ENCODE data around the gene FANK1. TPM values are rescaled to one million over a fixed set of nuclear protein-coding genes. Genes with fewer than 3 reads are reported as not detected.
"Not testable (repeated sequence)": the region's sequence is repeated elsewhere in the genome, so short reads cannot be mapped to it uniquely, and the experiment has no call there.

The FANK1 gene
- polyA plus RNA-seq, 1 donor: 0.56 TPM

DNA sequence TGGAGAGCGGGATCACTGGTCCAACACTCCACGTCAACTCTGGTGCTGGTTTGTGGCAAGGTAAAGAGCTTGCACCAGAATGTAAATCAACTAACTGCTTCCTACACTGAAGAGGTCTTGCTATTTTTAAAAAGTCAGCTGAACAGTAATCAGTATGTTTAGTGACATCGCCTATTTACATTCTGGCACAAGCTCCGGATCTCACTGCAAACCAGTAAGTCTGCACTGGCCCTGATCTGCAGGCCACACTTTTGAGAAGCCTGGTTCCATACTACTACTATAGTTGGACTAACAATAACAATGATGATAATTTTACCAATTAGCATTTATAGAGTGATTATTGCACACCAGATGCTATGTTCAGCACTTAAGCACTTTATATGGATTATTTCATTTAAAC, 6.9 kb upstream of the FANK1 start:
- not testable (repeated sequence) for DNase-seq

DNA sequence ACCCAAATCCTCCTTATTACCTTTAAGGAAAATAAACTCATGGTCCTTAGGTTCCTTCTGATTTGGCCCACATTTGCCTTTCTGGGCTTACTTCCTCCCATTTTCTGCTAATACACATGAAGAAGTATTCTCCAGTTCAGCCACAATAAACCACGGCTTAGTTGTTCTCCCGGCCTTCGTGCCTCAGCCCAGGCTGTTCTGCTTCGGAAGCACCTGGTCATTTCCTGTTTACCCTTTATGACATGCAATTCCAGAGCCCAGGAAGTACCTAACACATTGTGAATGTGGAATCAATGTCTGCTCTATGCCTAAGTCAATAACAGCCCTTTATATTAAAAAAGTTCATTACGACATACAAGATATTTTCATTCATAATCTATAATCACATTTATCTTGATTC, 4.0 kb upstream of the FANK1 start:
- DNase-seq: not testable (repeated sequence)

- DNase-seq: not testable (repeated sequence)
Observed at GRCh38 chr10:125894176-125894575, 2.2 kb upstream of the FANK1 start.

DNA sequence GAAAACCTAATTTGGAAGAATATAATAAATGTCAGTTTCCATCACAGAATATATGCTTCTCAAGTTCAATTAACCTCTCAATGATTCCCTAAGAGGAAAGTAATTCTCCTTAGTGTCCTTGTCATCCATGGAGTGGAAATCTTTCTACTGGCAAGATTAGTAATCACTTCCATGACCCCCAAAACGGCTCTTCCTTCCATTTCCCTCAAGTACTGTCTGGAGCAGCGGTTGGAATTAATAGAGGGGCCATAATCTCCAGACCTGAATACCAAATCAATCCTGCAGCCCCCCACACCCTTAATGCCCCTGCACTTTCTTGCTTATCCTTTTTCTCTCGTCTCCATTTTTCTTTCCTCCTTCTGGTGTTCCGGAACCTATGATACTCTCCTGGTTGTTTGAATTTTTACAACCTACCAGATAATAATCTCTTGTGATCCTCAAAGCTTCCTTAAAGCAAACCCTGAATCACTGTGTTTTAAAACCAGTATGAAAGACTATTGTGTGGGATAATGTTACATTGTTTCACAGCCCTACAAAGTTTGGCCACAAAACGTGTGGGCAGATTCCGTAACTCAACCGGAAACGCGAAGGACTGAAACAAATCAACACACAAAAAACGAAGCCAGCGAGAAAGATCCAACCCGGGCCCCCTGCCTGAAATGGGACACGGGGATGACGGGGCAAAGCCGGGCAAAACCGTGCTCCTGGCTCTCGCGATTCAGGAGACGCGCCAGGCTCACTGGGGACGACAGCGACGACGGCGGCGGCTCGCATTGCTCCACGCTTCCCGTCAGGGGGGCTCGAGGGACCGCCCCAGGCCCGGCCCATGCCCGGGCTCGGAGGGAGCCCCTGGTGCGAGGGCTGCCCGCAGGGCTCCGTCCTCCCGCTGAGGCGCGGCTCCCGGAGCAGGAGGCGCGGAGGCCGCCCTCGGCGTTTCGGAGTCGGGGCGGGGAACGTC, 955 bp upstream of the FANK1 start:
- peak; percentile 59 for DNase-seq

GRCh38 chr10:125897317-125897716, 953 bp downstream of the FANK1 start:
- DNase-seq: not testable (repeated sequence)

GRCh38 chr10:125900963-125901362, 4.6 kb downstream of the FANK1 start:
- DNase-seq: not testable (repeated sequence)

DNA sequence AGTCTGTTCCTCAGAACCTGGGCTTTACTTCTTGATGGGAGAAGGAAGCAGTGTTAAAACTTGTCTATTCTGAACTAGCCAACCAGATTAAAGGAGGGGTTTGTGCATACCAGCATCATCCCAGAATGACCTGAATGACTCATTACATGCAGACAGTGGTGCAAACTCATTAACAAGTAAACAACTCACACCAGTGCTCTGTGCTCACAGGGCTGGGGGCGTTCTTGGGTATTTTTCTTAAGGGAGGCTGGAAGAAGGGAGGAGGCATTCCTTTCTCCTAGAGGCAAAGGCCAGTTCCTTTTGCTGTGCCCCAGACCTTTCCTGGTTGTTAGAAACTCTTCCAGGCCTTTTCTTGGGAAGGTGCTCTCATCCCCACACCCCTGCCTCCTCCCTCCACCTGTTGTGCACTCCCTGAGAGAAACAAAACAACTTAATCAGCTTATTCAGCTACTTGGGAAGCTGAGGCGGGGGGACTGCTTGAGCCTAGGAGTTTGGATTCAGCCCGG, 6.8 kb downstream of the FANK1 start:
- not testable (repeated sequence) for DNase-seq

DNA sequence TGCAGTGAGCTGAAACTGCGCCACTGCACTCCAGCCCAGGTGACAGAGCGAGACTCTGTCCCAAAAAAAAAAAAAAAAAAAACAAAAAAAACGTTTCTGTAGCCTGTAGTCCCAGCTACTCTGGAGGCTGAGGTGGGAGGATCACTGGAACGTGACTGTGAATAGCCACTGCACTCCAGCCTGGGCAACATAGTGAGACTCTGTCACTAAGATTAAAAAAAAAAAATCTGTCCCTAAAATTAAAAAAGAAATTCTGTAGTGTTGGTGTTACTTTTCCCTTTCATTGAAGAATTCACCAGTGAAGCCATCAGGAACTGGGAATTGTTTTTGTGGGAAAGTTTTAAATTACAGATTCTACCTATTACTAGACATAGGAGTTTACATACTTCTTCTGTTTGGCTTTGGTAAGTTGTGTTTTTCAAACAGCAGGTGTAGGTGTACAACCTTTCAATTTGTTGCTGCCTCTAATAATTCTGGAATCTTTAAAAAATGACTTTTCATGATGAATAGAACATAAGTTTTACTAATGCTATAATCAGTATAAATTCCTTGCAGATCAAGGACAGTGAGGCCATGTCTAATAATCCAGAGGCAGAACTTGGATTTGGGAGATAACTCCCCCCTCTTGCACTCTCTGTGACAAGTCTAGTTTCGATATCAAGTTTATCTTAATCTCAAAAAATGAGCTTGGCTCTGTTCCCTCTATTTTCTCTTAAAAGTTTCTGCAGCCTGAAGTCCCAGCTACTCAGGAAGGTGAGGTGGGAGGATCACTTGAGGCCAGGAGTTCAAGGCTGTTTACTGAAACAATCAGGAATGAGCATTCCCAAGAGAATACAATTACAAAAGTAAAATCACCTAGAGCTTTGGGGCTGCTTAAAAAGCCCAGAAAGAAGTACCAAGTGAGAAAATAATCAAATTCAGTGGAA, 9.0 kb downstream of the FANK1 start:
- not testable (repeated sequence) for DNase-seq

DNA sequence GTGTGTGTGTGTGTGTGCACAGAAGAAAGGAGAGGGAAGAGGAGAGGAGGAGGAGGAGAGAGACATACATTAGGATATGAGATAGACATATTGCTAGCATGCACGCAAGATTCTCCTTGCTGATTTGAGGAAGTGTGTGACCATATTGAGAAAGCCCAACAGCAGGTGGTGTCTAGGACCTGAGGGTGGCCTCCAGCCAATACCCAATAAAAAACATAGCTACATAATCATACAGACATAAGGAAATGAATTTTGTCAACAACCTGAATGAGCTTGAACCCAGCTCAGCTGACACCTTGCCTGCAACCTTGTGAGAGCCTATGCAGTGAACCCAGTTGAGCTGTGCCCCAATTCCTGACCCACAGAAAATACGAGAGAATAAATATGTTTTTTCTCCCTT, 11.2 kb downstream of the FANK1 start:
- not testable (repeated sequence) for DNase-seq

DNA sequence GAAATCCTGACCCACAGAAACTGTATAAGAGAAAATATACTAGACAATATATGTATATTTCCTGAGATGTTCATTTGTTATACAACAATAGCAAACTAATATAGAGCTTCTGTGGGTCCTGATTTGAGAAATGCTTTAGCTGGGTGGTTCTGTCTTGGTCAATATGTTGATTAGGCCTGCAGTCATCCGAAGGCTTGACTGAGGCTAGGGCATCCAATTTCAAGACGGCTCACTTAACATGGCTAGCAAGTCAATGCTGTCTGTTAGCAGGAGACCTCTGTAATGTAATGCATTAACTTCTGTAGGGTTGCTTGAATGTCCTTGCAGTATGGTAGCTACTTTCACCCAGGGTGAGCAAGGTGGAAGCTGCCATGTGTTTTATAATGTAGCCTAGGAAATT, 12.4 kb downstream of the FANK1 start:
- DNase-seq: not testable (repeated sequence)

GRCh38 chr10:125909491-125909890, 13.1 kb downstream of the FANK1 start:
- DNase-seq: not testable (repeated sequence)

DNA sequence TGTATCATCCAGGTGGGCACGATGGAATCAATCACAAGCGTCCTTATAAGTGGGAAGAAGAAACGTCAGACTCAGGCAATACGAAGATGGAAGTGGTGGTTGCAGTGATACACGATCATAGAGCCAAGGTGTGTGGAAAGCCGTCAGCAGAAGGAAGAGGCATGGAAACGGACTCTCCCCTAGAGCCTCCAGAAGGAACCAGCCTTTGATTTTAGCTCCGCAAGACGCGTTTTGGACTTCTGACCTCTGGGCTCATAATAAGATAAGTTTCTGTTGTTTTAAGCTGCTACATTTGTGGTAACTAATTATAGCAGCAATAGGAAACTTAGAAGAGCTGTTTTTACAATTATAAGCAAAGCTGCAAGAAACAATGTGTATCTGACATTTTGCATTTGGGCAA, 14.8 kb downstream of the FANK1 start:
- DNase-seq: no peak

DNA sequence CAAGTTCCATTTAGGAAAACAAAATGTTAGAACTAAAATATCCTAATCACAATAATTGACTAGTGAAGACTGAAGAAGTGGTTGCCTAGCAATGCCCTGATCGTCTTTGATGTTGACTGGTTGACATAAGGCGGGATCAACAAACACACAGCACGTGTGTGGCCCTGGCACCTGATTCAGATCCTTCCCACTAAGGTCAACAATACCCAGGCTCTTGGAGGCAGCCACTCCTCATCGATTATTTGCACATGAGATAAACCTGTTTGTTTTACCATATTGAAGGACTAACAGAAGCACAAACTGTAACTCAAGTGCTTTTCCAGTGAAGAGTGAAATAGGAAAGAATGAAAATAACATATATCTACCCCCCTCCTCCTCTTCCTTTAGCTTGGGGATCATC, 15.6 kb downstream of the FANK1 start:
- no peak for DNase-seq

- not testable (repeated sequence) for DNase-seq
Observed at GRCh38 chr10:125913277-125913676, 16.9 kb downstream of the FANK1 start.

DNA sequence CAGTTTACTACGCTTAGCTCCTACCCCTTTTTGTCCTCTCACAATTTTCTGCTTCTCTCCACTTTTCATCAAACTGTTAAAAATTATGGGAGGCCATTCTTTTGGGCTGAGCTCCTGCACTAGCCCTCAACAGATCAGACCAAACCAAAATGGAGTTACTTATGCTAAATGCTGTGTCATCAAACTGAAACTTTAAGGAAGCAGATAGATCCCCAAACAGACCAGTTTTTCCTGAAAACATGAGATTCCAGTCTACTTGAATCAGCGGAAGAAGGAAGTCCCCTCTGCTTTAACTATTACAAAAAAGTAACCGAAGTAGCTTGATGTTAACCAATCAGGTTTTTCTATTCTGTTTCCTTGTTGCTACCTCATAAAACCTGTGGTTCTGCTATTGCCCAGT, 20.6 kb downstream of the FANK1 start:
- DNase-seq: no peak

DNA sequence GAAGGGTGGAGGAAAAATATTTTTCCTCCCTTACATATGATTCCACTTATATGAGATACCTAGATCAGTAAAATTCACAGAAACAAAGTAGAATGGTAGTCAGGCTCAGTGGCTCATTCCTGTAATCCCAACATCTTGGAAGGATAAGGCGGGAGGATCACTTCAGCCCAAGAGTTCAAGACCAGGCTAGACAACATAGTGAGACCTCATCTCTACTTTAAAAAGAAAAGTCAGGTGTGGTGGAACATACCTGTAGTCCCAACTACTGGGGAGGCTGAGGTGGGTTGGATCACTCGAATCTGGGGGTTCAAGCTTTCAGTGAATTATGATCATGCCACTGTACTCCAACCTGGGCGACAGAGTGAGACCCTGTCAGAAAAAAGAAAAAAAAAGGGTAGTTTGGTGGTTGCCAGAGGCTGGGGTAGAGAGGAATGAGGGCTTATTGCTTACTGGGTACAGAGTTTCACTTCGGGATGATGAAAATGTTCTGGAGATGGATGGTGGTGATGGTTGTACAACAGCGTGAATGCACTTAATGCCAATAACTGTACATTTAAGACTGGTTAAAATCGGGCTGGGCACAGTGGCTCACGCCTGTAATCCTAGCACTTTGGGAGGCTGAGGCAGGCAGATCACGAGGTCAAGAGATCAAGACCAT, 21.5 kb downstream of the FANK1 start:
- not testable (repeated sequence) for DNase-seq

DNA sequence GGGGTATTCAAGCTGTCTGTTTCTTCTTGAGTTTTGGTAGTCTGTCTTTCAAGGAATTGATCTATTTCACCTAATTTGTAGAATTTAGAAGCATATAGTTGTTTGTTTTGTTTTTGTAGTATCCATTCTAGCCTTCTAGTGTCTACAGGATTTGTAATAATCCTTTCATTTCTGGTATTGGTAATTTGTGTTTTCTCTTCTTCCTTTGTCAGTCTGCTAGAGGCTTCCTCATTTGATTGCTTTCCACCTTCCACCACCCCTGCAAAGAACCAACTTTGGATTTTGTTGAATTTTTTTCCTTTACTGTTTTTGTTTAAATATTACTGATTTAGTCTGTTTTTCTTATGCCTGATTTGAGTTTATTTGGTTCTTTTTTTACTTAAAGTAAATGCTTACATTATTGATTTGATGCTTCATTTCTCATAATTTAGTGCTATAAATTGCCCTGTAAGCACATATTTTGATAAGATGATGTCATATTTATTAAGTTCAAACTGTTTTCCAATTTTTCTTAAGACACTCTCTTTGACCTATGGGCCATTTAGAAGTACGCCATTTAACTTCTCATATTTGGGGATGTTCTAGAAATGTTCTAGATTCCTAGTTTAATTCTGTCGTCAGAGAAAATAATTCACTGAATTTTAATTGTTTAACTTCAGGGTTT, 25.4 kb downstream of the FANK1 start:
- DNase-seq: not testable (repeated sequence)

- DNase-seq: no peak
Observed at GRCh38 chr10:125925262-125925834, 29.0 kb downstream of the FANK1 start.

DNA sequence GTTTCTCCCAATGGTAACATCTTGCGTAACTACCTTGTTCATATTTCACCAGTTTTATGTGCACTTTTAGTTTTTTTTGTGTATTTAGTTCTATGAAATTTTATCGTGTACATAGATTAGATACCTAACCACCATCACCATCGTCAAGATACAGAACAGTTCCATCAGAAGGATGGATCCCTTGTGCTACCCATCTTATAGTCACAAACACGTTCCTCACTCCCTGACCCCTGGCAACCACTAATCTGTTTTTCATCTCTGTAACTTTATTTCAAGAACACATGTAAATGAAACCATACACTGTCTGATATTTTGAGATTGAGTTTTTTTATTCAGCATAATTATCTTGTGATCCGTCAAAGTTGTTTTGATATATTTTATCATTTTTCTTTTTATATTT, 29.9 kb downstream of the FANK1 start:
- DNase-seq: no peak

GRCh38 chr10:125927265-125927664, 30.9 kb downstream of the FANK1 start:
- DNase-seq: not testable (repeated sequence)

GRCh38 chr10:125928928-125929585, 32.7 kb downstream of the FANK1 start:
- DNase-seq: no peak
